Stimulated activated CD4-positive, alpha-beta T cell treated with anti-CD3 and anti-CD28 coated beads, Interleukin-1b, Interleukin-23, amount 100 ng/mL, for 24 hours (primary cell): ENCODE measurements around the gene ENG.

ENCODE experiments used
- DNase-seq, 4 experiments: peaks; one replicate each; pipeline ENCODE4 v3.0.0-alpha.2; 2020; ENCODE audit warnings: low read depth in 4 of 4, low spot score in 1 of 4

Gene ENG

DNA sequence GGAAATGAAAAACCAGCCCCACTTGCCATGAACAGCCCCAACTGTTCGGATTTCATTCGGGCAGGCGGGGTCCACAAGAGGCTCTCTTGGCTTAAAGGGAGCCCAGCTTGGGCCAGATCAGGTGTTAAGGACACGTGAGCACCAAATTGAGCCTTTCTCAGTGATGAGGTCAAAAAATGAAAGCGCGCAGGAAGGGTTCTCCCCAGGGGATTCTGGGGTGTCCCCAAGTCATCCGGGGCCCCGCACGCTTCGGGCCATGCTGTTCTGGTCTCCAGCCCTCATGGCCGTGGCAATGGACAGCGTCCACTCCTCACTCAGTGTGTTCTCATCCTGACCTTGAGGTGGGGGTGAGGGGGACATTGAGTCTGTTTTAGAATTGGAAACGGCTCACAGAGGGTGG lies 12.1 kb upstream of the ENG start:
- no peak for DNase-seq

DNA sequence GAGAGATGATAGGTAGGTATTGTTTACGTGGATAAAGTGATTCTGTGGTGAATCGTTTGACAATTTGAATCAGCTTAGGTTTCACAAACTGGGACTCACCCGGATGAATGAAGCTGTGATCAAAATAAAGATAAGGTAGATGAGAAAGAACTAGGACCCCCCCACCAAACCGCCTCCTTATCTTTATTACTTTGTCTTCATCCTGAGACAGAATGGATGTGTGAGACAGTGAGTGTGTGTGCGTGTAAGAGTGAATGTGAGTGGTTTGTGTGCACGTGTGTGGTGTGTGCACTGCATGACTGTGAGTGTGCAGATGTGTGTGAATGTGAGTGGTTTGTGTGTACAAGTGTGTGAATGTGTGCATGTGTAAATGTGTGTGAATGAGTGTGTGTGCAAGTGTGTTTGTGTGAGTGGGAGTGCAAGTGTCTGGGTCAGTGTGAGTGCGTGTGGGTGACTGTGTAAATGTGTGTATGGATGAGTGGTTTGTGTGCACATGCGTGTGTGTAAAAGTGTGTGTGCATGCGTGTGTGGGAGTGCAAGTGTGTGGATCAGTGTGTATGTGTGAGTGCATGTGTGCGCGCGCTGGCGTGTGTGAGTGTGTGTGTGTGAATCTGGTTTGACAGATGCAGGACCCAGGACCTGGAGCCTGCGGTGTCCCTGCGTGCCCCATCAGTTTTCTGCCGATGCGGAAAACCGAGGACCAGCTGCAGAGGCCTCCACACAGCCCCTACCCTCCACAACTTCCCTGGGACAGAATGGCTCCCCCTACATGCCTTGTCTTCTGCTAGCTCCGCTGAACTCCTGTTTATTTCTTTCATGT lies 11.4 kb upstream of the ENG start:
- DNase-seq = no peak

DNA sequence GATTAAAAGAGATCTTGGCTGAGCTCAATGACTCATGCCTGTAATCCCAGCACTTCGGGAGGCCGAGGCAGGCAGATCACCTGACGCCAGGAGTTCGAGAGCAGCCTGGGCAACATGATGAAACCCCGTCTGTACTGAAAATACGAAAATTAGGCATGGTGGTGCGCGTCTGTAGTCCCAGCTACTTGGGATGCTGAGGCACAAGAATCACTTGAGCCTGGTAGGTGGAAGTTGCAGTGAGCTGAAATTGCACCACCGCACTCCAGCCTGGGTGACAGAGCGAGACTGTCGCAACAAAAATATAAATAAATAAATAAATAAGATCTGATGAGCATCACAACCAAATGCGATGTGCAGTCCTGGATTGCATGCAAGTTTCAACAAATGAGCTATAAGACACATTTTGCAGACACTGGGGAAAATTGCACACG lies 8.7 kb upstream of the ENG start:
- DNase-seq = no peak

DNA sequence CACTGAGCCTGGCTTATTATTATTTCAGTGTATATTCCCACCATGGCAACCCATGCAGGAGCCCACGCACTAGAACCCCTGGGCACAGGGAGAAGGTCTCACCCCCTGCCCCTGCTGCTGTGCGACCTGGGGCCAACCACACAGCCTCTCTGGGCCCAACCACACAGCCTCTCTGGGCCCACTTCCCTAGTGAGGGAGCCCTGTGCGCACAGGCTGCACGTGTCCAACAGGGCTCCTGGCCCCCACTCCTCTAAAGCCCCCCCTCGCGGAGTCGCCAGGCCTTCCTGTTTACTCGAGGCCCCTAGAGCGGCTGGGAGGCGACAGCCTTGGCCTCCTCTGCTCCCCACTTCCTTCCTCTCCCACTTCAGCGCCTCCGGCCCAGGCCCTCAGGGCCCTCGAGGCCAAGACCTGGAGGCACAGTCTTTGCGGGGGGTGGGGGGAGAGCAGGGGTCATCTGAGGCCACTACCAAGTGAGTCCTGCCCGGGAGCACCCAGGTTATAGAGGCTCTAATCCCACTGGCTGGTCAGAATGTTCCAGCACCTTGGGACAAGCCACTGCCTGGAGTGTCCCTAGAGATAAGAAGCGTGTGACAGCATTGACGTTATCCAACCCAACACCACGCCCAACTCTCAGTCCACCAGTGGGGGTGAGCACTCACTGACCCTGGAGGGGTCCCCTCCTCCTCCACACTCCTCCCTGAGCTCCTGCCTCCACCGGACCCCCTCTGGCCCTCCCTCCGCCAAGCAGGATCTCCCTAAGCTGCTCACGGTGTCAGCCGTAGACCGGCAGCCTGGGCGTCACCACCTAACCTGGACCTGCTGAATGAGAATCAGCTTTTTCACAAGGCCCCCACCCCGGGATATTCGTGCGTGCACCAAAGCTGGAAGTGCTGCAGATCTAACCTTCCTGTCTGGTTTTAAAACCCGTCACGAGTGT lies 7.9 kb upstream of the ENG start:
- DNase-seq = no peak

GRCh38 chr9:127860779-127861178 lies 6.3 kb upstream of the ENG start:
- DNase-seq = no peak

DNA sequence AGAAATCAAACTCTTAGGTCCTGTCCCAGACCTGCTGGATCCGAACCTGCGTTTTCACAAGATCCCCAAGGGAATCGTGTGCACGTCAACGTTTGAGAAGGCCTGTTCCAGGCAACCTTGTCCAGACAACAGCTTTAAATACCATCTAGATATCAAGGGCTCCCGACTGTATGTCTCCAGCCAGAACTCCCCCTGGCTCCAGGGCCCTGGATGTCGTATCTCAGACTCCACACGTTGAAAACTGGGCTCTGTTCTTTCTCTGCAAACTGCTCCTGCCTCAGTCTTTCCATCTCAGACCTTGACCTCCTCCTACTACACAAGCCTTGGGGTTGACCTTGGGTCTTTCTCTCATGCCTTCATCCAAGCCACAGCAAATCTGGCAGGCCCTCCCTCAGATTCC lies 5.8 kb upstream of the ENG start:
- DNase-seq = no peak

- DNase-seq = no peak
These were observed 3.6 kb upstream of the ENG start for GRCh38 chr9:127858041-127858512.

DNA sequence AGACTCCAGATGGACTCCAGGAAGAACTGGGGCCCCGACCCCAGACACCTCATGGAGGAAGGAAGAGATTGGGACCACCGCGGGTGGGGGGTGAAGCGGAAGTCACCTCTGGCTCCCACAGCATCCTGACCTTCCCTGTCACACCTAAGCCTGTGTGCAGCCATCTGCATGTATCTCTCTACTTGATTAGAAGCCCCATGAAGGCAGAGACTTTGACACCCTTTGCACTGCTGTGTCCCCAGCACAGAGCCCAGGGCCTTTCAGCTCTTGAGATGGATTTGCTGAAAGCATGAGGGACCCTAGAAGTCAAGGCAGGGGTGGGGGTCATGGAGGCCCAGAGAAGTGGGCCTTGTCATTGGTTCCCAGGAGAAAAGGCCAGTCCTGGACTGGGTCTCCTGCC lies 2.8 kb upstream of the ENG start:
- DNase-seq = no peak

- DNase-seq = no peak
These were observed 2.3 kb upstream of the ENG start for GRCh38 chr9:127856729-127857116.

GRCh38 chr9:127856094-127856728 lies 1.8 kb upstream of the ENG start:
- DNase-seq = no peak

DNA sequence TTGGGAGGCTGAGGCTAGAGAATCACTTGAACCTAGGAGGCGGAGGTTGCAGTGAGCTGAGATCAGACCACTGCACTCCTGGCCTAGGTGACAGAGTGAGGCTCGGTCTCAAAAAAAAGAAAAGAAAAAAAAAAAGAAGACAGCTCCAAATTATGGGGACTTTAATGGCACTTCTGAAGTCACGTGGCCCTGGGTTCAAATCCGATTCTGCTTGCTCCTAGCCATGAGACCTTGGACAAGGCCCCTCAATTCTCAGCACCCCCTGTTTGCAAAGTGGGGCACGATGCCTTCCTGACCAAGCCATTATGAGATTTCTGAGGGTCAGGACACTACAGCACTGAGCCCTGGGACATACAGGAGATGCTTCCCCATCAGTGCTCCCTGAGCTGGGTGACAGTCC lies 1.1 kb upstream of the ENG start:
- DNase-seq = no peak

DNA sequence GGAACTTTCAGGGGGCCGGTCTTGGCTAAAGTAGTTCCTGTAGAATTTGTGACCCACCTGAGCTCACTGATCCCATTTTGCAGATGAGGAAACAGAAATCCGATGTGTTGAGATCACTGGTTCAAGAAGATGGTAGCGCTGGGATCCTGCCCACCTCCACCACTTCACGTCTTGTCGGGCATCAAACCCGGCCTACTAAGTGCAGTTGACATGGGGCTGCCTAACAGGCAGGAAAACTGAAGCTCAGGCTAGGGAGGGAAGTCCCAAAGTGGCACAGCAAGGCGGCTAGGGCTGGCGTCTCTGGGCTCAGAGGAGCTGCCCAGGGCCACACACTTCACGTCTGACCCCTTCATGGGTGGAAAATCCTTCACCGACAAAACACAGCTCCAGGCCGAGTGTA lies 502 bp upstream of the ENG start:
- no peak for DNase-seq

DNA sequence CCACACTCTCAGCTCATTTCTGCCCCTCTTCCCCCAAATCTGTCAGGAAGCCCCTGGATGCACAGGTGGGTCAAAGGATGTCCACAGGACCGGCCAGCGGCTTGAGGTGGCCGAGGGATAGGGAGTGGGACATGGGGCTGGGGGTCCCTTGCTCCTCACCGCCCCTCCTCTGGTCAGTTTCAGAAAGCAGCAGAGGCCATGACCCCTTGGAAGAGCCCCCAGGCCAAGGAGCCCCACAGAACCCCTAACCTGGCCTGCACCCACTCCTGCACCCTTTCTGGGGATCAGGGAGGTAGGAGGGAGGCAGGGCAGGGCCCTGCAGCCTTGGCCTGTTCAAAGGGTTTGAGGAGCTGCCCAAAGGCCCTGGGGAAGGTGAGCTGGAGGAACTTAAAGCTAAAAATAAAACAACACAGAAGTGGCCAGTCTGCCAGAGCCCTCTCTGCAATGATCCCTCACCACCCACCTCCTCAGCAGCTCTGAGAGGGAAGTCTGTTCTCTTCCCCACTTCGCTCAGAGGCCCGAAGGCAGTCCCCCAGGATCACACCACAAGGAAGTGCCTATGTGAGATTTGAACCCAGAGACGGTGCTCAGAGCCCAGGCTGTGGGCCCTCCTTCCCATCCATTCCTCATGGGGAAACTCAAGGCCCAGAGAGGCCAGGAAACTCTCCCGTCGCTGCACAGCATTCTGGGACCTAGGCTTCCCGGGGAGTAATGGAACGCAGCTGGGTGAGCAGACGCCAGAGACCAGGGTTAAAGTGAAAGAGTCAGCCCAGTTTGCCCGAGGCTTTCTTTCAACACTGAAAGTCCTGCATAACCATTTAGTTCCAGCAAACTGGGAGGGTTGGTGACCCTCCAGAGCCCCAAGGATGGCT lies 910 bp downstream of the ENG start:
- DNase-seq = no peak

DNA sequence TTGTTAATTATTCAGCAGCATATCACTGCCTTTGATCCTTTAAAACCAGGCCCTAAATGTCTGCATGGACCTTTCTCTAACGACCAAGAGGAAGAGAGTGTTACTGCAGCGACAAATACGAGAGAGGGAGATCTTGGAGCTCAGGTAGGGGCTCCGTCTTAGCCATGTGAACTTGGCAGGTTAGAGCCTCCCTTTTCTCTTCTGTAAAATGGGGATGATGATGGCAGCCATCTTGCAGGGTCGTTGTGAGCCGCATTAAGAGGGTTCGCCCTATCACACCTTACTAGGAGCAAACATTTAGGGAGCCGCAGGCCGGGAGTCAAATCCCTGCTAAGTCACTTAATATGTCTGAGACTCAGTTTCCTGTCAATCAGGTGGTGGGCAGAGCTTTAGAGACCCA lies 1.6 kb downstream of the ENG start:
- DNase-seq = no peak

- no peak for DNase-seq
These were observed 4.1 kb downstream of the ENG start for GRCh38 chr9:127850286-127850830.

GRCh38 chr9:127848756-127849504 lies 5.5 kb downstream of the ENG start:
- DNase-seq = no peak

- no peak for DNase-seq
These were observed 6.4 kb downstream of the ENG start for GRCh38 chr9:127847833-127848755.

- DNase-seq = no peak
These were observed 7.3 kb downstream of the ENG start for GRCh38 chr9:127847178-127847510.
